ENCODE data around the gene LRRC3B.

- TF ChIP-seq POLR2A (IDR thresholded peaks at IDR 0.05; ENCODE audit: low read depth, low read length) (no peak), POLR2AphosphoS5 (IDR thresholded peaks at IDR 0.05; ENCODE audit: low read depth, low read length) (no peak)
Measured at GRCh38 chr3:26731843-26732242, 109.3 kb downstream of the LRRC3B start.
